Spleen (tissue), 7 donors: ENCODE data around the gene PUS7.
"Not testable (repeated sequence)": the region's sequence is repeated elsewhere in the genome, so short reads cannot be mapped to it uniquely, and the experiment has no call there.

Experiments used
- CTCF ChIP-seq, 11 experiments: fragments of 200-600 bp in 7 of 11; fragments of 450-650 bp in 4 of 11; sonication (generic) in 4 of 11; IDR thresholded peaks in 8 of 11; conservative IDR thresholded peaks in 3 of 11; 1 replicate in 7 of 11; 2 replicates in 4 of 11; pipeline versions ENCODE4 v1.4.0 to v1.8.0; 2016 to 2021; ENCODE audit warnings: antibody characterized with exemption in 11 of 11, inconsistent platforms in 4 of 11, mild to moderate bottlenecking in 1 of 11
- POLR2A ChIP-seq, 3 donors: fragments of 450-650 bp; IDR thresholded peaks; one replicate each; pipeline ENCODE4 v1.5.1; 2017; ENCODE audit warnings: antibody characterized with exemption in 3 of 3, mild to moderate bottlenecking in 1 of 3
- donor health status: DM: no; HTN: no; CAD: no; lungs with moderate emphysema.
- donor health status: DM: no; HTN: no; CAD: no.
- donor health status: DM: no; HTN: no; CAD: no.

DNA sequence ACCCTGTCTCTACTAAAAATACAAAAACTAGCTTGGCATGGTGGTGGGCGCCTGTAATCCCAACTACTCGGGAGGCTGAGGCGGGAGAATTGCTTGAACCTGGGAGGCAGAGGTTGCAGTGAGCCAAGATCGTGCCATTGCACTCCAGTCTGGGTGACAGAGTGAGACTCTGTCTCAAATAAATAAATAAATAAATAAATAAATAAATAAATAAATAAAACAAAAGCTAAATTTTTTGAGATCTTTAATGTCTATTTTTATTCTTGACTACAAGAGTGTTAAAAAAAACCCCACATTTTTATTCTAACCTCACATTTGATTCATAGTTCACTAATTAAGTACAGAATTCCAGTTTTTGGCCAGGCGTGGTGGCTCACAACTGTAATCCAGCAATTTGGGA is 5.7 kb upstream of the PUS7 start:
- TF ChIP-seq CTCF (IDR thresholded peaks at IDR 0.05 in 8 of 11, conservative IDR thresholded peaks at IDR 0.05 in 3 of 11); POLR2A (IDR thresholded peaks at IDR 0.05): not testable (repeated sequence)
